Fibroblast of lung (primary cell): ENCODE data around the gene MS4A14. TPM values are rescaled to one million over a fixed set of nuclear protein-coding genes. Genes with fewer than 3 reads are reported as not detected.
"Not testable (repeated sequence)": the region's sequence is repeated elsewhere in the genome, so short reads cannot be mapped to it uniquely, and the experiment has no call there.

ENCODE experiments used
- DNase-seq, 2 donors: peaks; one replicate each; pipeline versions ENCODE4 v3.0.0 to v3.0.0-alpha.2; 2010; ENCODE audit warnings: low read depth in 2 of 2
- H2AFZ ChIP-seq: 2 replicates; pipeline ENCODE4 v1.5.1; 2012; ENCODE audit warnings: low read length, control low read depth, inconsistent platforms
- H3K27ac ChIP-seq: 2 replicates; pipeline ENCODE4 v1.5.1; 2011; ENCODE audit warnings: low read length, control low read depth; ENCODE audit not compliant: insufficient read depth
- H3K27me3 ChIP-seq: 2 replicates; pipeline ENCODE4 v1.5.1; 2011; ENCODE audit warnings: mild to moderate bottlenecking, low read length; ENCODE audit not compliant: control insufficient read depth, insufficient read depth
- H3K36me3 ChIP-seq: 2 replicates; pipeline ENCODE4 v1.5.1; 2011; ENCODE audit warnings: low read length; ENCODE audit not compliant: control insufficient read depth, insufficient read depth
- H3K4me1 ChIP-seq: 2 replicates; pipeline ENCODE4 v1.5.1; 2011; ENCODE audit warnings: low read length; ENCODE audit not compliant: control insufficient read depth, insufficient read depth; ENCODE audit errors: extremely low read depth
- H3K4me2 ChIP-seq: 2 replicates; pipeline ENCODE4 v1.5.1; 2011; ENCODE audit warnings: low read length, control low read depth; ENCODE audit not compliant: insufficient read depth; ENCODE audit errors: extremely low read depth
- H3K4me3 ChIP-seq, 4 experiments: fragments of 200-600 bp in 1 of 4; sonication (generic) in 1 of 4; replicated peaks in 1 of 4; 2 replicates each; pipeline ENCODE4 v1.5.1; 2011 to 2016; ENCODE audit warnings: low read length in 4 of 4, low read depth in 3 of 4, mild to moderate bottlenecking in 3 of 4, control low read depth in 2 of 4, inconsistent platforms in 1 of 4, mixed read lengths in 1 of 4; ENCODE audit not compliant: insufficient read depth in 1 of 4; ENCODE audit errors: control extremely low read depth in 1 of 4
- H3K79me2 ChIP-seq: 2 replicates; pipeline ENCODE4 v1.5.1; 2012; ENCODE audit warnings: mild to moderate bottlenecking, low read length, inconsistent platforms; ENCODE audit not compliant: control insufficient read depth, insufficient read depth
- H3K9ac ChIP-seq: 2 replicates; pipeline ENCODE4 v1.5.1; 2011; ENCODE audit warnings: mild to moderate bottlenecking, low read length, control low read depth; ENCODE audit not compliant: insufficient read depth
- H3K9me3 ChIP-seq: 2 replicates; pipeline ENCODE4 v1.5.1; 2012; ENCODE audit warnings: low read depth, low read length; ENCODE audit not compliant: control insufficient read depth, insufficient read depth
- H4K20me1 ChIP-seq: 2 replicates; pipeline ENCODE4 v1.5.1; 2011; ENCODE audit warnings: low read length; ENCODE audit not compliant: control insufficient read depth, insufficient read depth; ENCODE audit errors: extremely low read depth
- EZH2 ChIP-seq: IDR thresholded peaks from 2 replicates; pipeline ENCODE4 v1.5.1; 2012; ENCODE audit warnings: low read length, control low read depth, mild to moderate bottlenecking; ENCODE audit errors: missing control alignments
- polyA plus RNA-seq, 2 donors: library from polyadenylated mRNA; depleted of rRNA in 1 of 2; stranded (reverse) in 1 of 2; unstranded in 1 of 2; fragments of >200 nt; gene quantifications; 2 replicates each; pipeline ENCODE4 v1.2.1, GENCODE V29; 2011 to 2012; ENCODE audit warnings: missing spikeins in 1 of 2
- total RNA-seq: library from RNA; depleted of rRNA; stranded (reverse); fragments of >200 nt; gene quantifications from 2 replicates; pipeline ENCODE4 v1.2.1, GENCODE V29; 2014
- TF ChIP-seq, protein P1 (sequence below), 2 donors: IDR thresholded peaks in 1 of 2; conservative IDR thresholded peaks in 1 of 2; 1 replicate in 1 of 2; 2 replicates in 1 of 2; pipeline ENCODE4 v1.5.1; 2011 to 2012; ENCODE audit warnings: low read length in 2 of 2, control low read depth in 1 of 2, inconsistent platforms in 1 of 2, low read depth in 1 of 2, mild to moderate bottlenecking in 1 of 2

MS4A14 gene
- total and polyA plus RNA-seq, 2 donors (not counting 1 experiment from before 2014, with no cell fraction given) = not detected

DNA sequence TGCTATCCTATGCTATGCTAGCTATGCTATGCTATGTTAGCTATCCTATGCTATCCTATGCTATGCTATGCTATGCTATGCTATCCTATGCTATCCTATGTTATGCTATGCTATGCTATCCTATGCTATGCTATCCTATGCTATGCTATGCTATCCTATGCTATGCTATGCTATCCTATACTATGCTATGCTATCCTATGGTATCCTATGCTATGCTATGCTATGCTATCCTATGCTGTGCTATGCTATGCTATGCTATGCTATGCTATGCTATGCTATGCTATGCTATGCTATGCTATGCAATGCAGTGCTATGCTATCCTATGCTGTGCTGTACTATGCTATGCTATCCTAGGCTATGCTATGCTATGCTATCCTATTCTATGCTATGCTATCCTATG lies 50.8 kb downstream of the MS4A14 start:
- no peak overlapping the region for H3K27ac ChIP-seq
- H3K4me3 ChIP-seq = no peak overlapping the region
- DNase-seq = no peak
- no peaks in the 10 kb centered on the region for H3K36me3 ChIP-seq
- no peak for TF ChIP-seq EZH2
- TF ChIP-seq, protein P1, sequence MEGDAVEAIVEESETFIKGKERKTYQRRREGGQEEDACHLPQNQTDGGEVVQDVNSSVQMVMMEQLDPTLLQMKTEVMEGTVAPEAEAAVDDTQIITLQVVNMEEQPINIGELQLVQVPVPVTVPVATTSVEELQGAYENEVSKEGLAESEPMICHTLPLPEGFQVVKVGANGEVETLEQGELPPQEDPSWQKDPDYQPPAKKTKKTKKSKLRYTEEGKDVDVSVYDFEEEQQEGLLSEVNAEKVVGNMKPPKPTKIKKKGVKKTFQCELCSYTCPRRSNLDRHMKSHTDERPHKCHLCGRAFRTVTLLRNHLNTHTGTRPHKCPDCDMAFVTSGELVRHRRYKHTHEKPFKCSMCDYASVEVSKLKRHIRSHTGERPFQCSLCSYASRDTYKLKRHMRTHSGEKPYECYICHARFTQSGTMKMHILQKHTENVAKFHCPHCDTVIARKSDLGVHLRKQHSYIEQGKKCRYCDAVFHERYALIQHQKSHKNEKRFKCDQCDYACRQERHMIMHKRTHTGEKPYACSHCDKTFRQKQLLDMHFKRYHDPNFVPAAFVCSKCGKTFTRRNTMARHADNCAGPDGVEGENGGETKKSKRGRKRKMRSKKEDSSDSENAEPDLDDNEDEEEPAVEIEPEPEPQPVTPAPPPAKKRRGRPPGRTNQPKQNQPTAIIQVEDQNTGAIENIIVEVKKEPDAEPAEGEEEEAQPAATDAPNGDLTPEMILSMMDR (conservative IDR thresholded peaks at IDR 0.05 in 1 of 2, IDR thresholded peaks at IDR 0.05 in 1 of 2; ENCODE audit: low read depth in 1 of 2, low read length in 2 of 2) = no peak
- no peak overlapping the region for H2AFZ ChIP-seq
- H3K9me3 ChIP-seq = no peaks in the 10 kb centered on the region
- H4K20me1 ChIP-seq = no peaks in the 10 kb centered on the region
- H3K27me3 ChIP-seq = no peaks in the 10 kb centered on the region
- H3K4me2 ChIP-seq = no peak overlapping the region
- H3K9ac ChIP-seq = no peak overlapping the region
- H3K79me2 ChIP-seq = no peaks in the 10 kb centered on the region
- no peaks in the 10 kb centered on the region for H3K4me1 ChIP-seq

DNA sequence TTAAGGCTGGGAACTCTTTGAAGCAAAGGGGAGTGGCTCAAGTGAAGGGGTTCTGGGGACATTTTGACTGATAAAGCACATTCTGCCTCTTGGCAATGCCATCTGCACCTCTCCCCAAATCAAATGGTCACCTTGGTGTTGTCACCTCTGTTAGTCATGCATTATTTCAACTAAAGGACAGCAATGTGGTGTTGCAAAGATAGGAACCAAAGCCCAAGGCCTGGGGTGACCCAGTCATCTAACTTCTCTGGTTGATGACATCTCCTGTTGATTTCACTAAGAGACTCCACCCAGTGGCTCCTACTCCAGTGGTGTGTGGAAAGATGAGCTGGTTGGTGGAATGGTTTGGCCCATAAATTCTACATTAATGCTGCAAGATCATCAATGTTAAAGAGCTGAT lies 51.6 kb downstream of the MS4A14 start:
- no peaks in the 10 kb centered on the region for H3K4me1 ChIP-seq
- H3K9ac ChIP-seq = no peak overlapping the region
- no peak for DNase-seq
- no peak overlapping the region for H3K4me2 ChIP-seq
- H4K20me1 ChIP-seq = no peaks in the 10 kb centered on the region
- no peaks in the 10 kb centered on the region for H3K79me2 ChIP-seq
- H3K4me3 ChIP-seq = no peak overlapping the region
- no peaks in the 10 kb centered on the region for H3K9me3 ChIP-seq
- H3K36me3 ChIP-seq = no peaks in the 10 kb centered on the region
- no peak for TF ChIP-seq EZH2
- TF ChIP-seq, protein P1 (conservative IDR thresholded peaks at IDR 0.05 in 1 of 2, IDR thresholded peaks at IDR 0.05 in 1 of 2; ENCODE audit: low read depth in 1 of 2, low read length in 2 of 2) = no peak
- H3K27ac ChIP-seq = no peak overlapping the region
- no peak overlapping the region for H2AFZ ChIP-seq
- no peaks in the 10 kb centered on the region for H3K27me3 ChIP-seq

DNA sequence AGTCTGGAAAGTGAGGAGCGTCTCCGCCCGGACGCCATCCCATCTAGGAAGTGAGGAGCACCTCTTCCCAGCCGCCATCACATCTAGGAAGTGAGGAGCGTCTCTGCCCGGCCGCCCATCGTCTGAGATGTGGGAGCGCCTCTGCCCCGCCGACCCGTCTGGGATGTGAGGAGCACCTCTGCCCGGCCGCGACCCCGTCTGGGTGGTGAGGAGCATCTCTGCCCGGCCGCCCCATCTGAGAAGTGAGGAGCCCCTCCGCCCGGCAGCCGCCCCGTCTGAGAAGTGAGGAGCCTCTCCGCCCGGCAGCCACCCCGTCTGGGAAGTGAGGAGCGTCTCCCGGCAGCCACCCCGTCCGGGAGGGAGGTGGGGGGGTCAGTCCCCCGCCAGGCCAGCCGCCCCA lies 54.9 kb downstream of the MS4A14 start:
- not testable (repeated sequence) for H3K4me3 ChIP-seq, H2AFZ ChIP-seq, H3K4me2 ChIP-seq, H4K20me1 ChIP-seq, H3K9me3 ChIP-seq, H3K27ac ChIP-seq, H3K36me3 ChIP-seq, H3K9ac ChIP-seq, H3K79me2 ChIP-seq, H3K27me3 ChIP-seq, DNase-seq, H3K4me1 ChIP-seq
